ENCODE data around the gene RPL41.

Gene RPL41

GRCh38 chr12:56082967-56083366, 33.5 kb upstream of the RPL41 start:
- H3K4me3 ChIP-seq (ENCODE audit: low read length) = no peak overlapping the region
- H3K4me2 ChIP-seq (ENCODE audit: low read depth, low read length) = no peak overlapping the region
- H3K36me3 ChIP-seq (replicated peaks; ENCODE audit: insufficient read depth, low read length) = no peaks in the 10 kb centered on the region
- TF ChIP-seq EZH2phosphoT487 (IDR thresholded peaks at IDR 0.05; ENCODE audit: low read length) = no peak
- TF ChIP-seq CTCF (IDR thresholded peaks at IDR 0.05; ENCODE audit: low read length) = no peak
- no peak for TF ChIP-seq EZH2 (optimal IDR thresholded peaks at IDR 0.05; ENCODE audit: low read depth, low read length)
- no peaks in the 10 kb centered on the region for H4K20me1 ChIP-seq (ENCODE audit: insufficient read depth, low read length)
- H3K27me3 ChIP-seq (replicated peaks; ENCODE audit: insufficient read depth, low read length) = peaks cover 29% of the 10 kb centered on the region
- no peak overlapping the region for H2AFZ ChIP-seq (ENCODE audit: low read length)
- H3K4me1 ChIP-seq (ENCODE audit: low read length) = no peaks in the 10 kb centered on the region
- no peaks in the 10 kb centered on the region for H3K9me3 ChIP-seq (replicated peaks; ENCODE audit: insufficient read depth, low read length)
- no peak overlapping the region for H3K9ac ChIP-seq (ENCODE audit: low read length)
- H3K27ac ChIP-seq (ENCODE audit: low read length) = no peak overlapping the region
- H3F3A ChIP-seq (ENCODE audit: insufficient read depth, low read length) = peaks cover 8% of the 10 kb centered on the region
- H3K9me2 ChIP-seq (replicated peaks; ENCODE audit: insufficient read depth, low read length) = no peaks in the 10 kb centered on the region
- H3K79me2 ChIP-seq (ENCODE audit: low read length) = no peaks in the 10 kb centered on the region
- DNase-seq = no peak

GRCh38 chr12:56084958-56085543, 31.4 kb upstream of the RPL41 start:
- H2AFZ ChIP-seq (ENCODE audit: low read length) = no peak overlapping the region
- H3K9me3 ChIP-seq (replicated peaks; ENCODE audit: insufficient read depth, low read length) = no peaks in the 10 kb centered on the region
- no peak overlapping the region for H3K9ac ChIP-seq (ENCODE audit: low read length)
- H3K27ac ChIP-seq (ENCODE audit: low read length) = no peak overlapping the region
- TF ChIP-seq CTCF (IDR thresholded peaks at IDR 0.05; ENCODE audit: low read length) = peak; percentile 35
- no peak for TF ChIP-seq EZH2 (optimal IDR thresholded peaks at IDR 0.05; ENCODE audit: low read depth, low read length)
- H3K36me3 ChIP-seq (replicated peaks; ENCODE audit: insufficient read depth, low read length) = no peaks in the 10 kb centered on the region
- H3K4me3 ChIP-seq (ENCODE audit: low read length) = no peak overlapping the region
- H3K4me1 ChIP-seq (ENCODE audit: low read length) = no peaks in the 10 kb centered on the region
- H4K20me1 ChIP-seq (ENCODE audit: insufficient read depth, low read length) = no peaks in the 10 kb centered on the region
- H3K9me2 ChIP-seq (replicated peaks; ENCODE audit: insufficient read depth, low read length) = no peaks in the 10 kb centered on the region
- DNase-seq = no peak
- no peaks in the 10 kb centered on the region for H3K79me2 ChIP-seq (ENCODE audit: low read length)
- H3K27me3 ChIP-seq (replicated peaks; ENCODE audit: insufficient read depth, low read length) = peaks cover 29% of the 10 kb centered on the region
- H3F3A ChIP-seq (ENCODE audit: insufficient read depth, low read length) = no peaks in the 10 kb centered on the region
- no peak overlapping the region for H3K4me2 ChIP-seq (ENCODE audit: low read depth, low read length)

GRCh38 chr12:56086096-56086495, 30.3 kb upstream of the RPL41 start:
- Histone ChIP-seq H3K36me3 (replicated peaks; ENCODE audit: insufficient read depth, low read length) (no peaks in the 10 kb centered on the region), H3K4me2 (ENCODE audit: low read depth, low read length) (no peak overlapping the region)

More at GRCh38 chr12:56086096-56086495, 30.3 kb upstream of the RPL41 start:
- H3K27me3 ChIP-seq (replicated peaks; ENCODE audit: insufficient read depth, low read length) = peaks cover 20% of the 10 kb centered on the region; the same call in 1 of the 2 replicates
- no peak overlapping the region for H3K9ac ChIP-seq (ENCODE audit: low read length)
- H3K4me3 ChIP-seq (ENCODE audit: low read length) = no peak overlapping the region
- no peak for DNase-seq
- H3K27ac ChIP-seq (ENCODE audit: low read length) = no peak overlapping the region
- no peak overlapping the region for H2AFZ ChIP-seq (ENCODE audit: low read length)
- no peaks in the 10 kb centered on the region for H3K79me2 ChIP-seq (ENCODE audit: low read length)
- H4K20me1 ChIP-seq (ENCODE audit: insufficient read depth, low read length) = no peaks in the 10 kb centered on the region
- H3K9me3 ChIP-seq (replicated peaks; ENCODE audit: insufficient read depth, low read length) = no peaks in the 10 kb centered on the region
- no peaks in the 10 kb centered on the region for H3K4me1 ChIP-seq (ENCODE audit: low read length)
- no peaks in the 10 kb centered on the region for H3K9me2 ChIP-seq (replicated peaks; ENCODE audit: insufficient read depth, low read length)
- no peaks in the 10 kb centered on the region for H3F3A ChIP-seq (ENCODE audit: insufficient read depth, low read length)
- TF ChIP-seq CTCF (IDR thresholded peaks at IDR 0.05; ENCODE audit: low read length) (no peak), EZH2 (optimal IDR thresholded peaks at IDR 0.05; ENCODE audit: low read depth, low read length) (no peak), EZH2phosphoT487 (IDR thresholded peaks at IDR 0.05; ENCODE audit: low read length) (no peak)
